Muscle of arm (tissue), 12 donors: ENCODE results near the gene CXCL17. TPM values are rescaled to one million over a fixed set of nuclear protein-coding genes. Genes with fewer than 3 reads are reported as not detected.
A peak's percentile ranks its signal among the peaks of the same experiment; 100 is the strongest.

Experiments
- DNase-seq: peaks from one replicate; pipeline ENCODE4 v3.0.0-alpha.2; 2013
- polyA plus RNA-seq, 12 donors: library from polyadenylated mRNA; unstranded; fragments of 120-200 nt; gene quantifications; one replicate each; pipeline ENCODE4 v1.2.1, GENCODE V29; 2013; ENCODE audit not compliant: insufficient read length in 12 of 12

CXCL17 gene
- polyA plus RNA-seq, 12 donors, result 1.5 to 3.2 (median 2.0) TPM; not detected in 9

DNA sequence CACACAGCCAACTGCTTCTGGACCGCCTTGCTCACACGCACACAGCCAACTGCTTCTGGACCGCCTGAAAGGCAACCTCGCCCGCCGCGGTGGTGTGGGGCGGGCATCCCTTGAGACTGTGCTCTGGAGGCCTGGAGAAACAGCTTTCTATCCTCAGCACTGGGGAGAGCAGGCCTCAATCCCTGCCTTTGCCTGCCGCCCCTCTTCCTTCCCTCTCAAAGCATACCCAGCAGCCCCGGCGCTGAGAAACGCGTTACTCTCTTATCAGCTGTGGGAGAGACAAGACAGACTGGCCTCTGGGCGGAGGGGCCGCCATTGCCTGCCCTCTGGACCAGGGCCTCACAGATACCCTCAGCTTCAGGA, 18.4 kb downstream of the CXCL17 start:
- DNase-seq, result no peak

DNA sequence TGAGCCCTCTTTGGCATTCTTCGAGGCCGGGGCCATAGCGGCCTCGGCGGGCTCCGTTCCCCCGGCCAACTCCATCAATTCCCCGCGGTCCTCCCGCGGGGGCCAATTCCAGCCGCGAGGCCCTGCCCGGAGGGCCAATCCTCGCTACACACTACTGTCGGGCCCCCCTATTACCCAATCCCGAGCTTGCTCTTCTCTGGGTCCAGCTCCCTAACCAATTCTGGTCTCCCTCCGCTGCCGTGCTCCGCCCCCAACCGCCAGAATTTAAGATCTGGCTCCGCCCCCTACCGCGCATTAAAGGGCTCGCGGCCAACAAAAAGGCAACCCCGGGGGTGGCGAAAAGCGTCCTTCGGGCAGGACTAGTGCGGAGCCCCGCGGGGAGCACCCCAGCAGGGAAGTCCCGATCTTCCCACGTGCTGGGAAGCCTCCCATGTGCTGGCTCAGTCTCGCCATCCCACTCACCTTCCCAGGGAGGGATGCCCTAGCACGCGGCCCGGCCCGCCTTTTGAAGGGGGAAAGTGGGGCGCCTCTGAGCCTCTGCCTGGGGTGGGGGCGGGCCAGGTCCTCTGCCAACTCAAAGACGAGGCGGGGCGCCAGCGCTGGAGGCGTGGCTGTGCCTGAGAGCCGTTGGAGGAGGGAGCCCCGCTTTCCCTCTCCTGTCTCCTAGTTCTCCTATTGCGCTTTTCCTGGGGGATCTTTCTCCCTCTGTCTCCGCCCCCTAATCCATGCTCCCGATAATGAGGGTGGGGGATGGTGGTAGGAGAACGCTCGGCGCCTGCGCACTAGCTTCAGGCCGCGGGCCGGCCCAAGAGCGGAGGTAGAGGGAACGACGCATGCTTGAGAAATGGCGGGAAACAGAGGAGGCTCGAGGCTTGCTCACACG, 19.0 kb downstream of the CXCL17 start:
- peak; percentile 87 for DNase-seq

DNA sequence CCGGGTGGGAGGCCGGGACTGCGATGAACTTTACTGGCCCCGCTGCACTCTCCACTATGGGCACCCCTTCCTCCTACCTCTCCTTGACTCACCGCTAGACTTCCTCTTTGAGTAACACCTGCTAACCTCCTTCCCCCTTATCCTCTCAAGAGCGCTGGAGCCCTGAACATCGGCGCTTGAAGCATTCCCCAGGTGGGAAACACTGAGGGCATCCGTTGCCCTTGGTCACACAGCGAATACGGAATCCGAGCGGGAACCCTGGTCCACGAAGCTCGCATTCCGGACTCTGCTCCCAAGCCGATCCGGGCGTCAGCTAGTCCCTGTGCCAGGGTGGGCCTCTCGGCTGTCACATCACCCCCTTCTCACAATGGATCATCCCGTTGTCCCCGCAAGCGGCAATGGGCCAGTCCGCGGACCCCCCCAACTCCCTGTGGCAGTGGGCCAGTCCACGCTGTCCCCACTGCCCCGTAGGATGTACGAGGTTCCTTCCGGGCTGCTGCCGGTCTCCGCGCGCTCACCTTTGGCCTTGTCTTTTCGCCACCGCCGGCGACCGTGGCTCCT, 19.8 kb downstream of the CXCL17 start:
- peak; percentile 43 for DNase-seq

DNA sequence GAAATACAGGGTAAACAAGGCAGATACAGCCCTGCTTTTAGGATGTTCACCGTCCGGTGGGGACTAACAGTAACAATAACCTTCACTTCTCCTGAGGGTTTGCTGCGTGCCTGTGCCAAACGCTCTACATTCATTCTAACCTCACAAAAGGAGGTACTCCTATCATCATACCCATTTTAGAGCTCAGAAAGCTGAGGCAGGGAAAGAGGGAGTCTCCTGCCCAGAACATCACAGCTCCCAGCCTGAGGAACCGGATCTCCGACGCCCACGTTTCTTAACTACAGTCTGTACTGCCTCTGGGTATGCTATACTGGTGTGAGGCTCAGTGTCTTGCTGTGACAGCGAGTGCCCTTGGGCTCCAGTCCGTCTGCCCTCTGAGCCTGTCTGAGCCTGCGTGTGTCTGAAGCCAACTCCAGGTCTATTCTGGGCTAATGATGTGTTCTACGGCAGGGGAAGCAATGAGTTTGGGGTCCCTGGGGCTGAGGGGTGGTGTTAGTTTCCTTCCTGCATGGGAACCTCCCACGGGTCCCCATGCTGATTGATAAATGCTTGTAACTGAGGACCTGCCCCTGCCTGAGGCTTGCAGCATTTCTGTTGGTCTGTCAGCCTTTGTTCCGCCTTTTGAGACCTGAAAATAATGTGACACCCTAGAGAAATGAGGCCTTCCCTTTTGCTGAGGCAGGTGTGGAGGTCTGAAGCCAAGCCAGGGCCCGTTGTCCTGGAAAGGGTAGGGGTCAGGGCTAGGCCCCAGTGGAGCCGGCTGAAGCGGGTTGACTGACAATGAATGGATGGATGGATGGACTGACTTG, 20.4 kb downstream of the CXCL17 start:
- DNase-seq, result no peak

DNA sequence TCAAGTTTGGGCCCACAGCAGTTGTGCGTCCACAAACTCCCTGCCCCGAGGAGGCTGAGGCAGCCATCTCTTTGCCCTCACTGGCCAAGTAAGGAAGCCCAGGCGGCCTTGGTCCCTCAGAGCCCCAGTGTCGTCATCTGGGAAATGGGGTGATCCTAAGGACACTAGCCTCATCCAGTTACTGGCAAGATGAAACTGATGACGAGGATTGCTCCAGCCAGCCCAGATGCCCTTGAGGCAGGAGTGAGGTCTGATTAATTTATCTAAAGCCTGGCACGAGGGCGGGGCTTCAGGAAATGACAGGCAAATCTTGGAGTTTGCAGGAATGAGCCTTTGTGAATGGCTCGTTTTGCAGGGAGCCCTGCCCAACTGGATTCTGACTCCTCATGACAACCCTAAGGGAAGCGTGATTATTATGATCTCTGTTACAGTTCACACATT, 21.1 kb downstream of the CXCL17 start:
- DNase-seq, result no peak

DNA sequence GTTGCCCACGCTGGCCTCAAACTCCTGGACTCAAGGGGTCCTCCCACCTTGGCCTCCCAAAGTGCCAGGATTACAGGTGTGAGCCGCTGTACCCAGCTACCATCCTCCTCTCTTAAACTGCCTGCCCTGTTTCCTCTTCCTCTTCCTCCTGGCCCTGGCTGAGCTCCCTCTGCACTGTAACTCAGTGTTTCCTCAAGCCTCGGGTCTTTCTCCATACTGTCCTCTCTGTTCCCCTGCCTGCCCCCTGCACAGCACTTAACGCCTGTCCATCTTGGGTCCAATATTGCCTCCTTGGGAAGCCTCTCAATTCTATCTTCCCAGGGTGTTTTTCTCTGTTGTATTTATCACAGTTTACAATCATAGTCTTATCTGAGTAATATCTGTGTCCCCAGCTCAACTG, 21.6 kb downstream of the CXCL17 start:
- DNase-seq, result no peak

DNA sequence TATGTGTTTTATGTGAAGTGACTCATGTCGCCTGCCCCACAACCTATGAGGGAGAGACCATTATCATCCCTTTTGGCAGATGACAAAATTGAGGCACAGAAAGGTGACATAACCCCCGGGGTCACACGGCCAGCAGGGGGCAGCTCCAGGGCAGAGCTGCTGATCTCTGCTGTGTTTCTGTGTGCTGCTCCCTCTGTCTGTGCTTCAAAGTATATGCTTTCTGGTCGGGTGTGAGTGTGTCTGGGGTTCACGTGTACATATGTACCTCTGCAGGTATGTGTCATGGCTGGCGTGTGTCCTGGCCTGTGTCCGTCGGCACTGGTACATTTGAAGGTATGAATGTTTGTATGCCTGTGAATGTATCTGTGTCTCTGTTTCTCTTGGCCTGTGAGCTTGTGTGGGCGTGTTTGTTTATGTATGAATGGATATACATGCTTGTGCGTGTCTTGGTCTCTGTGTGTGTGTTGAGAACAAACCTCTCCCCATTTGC, 22.6 kb downstream of the CXCL17 start:
- no peak for DNase-seq

DNA sequence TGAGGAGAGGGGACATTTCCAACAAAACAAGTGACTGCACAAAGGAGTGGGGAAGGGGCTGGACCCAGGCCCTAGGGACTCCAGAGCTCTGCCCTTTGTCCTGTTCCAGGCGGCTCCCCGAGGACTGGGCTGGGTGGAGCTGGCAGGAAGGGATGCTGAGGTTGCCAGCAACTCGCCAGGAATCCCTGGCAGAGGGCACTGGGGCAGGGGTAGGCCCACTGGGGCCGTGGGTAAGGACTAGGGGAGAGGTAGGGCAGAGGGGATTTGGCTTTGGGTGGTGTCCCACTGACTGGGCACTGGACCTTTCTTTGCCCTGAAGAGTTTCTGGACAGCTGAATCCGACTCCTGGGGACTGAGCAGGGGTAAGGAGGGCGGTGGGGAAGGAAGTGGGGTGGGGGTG, 23.4 kb downstream of the CXCL17 start:
- DNase-seq, result no peak

DNA sequence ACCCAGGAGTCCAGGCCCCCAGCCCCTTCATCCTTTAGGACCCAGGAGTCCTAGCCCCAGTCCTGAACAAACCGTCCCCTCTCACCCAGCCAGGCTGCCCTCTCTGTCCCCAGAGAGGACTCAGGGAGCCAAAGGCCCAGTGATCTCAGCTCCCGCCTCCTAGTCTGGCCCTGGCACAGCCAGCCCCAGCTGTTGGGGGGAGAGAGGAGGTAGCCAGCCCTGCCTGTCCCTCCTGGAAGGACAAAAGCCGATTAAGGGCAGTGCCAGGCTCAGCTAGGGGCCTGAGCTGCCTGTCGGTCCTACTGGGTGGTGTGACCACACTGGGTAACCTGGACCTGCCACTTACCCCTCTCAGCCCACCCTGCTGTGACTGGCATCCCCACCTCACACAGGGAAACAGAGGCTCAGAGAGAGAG, 30.1 kb downstream of the CXCL17 start:
- DNase-seq, result no peak

DNA sequence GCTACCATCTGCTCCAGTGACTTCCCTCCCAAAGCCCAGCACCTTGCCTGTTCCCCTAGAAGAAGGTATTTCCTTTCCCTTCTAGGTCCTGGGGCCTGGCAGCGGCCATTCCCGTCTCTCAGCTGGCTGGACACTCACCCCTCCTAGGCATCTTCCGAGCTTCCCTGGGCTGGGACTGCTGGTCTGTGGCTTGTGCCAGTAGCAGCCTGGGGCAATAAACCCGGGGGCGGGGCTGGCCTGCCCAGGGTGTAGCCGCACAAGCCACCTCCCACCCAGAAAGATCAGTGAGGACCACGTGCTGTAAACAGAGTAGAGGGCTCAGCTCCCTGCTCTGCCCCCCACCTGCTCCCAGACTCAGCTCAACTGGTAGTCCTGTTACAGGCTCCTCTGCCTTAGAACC, 30.5 kb downstream of the CXCL17 start:
- DNase-seq, result no peak

DNA sequence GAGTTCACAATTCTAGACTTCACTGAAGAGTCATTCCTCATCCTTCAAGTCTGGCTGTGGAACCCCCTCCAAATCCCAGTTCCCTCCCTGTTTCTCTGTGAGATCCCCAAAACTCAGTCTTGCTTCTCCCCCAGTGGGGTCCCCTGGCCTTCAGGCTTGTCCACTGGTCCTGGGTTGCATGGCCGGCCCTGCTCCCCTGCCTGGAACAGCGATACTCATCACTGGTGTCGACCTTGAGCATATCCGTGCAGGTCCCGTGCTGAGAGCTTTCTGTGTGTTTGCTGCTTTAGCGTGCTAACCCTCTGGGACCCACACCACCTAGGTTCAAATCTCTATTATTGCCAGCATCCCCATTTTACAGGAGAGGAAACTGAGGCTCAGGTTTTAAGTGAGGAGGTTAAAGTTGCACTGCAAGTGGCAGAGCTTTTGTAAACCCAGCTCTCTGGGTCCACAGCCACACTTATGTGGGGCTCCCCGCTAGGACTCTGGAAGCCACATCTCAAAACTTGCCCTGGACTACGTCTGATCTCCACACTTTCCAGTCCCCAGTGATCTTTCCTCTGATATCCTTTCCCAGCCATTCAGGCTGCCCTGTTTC, 31.1 kb downstream of the CXCL17 start:
- DNase-seq, result no peak

DNA sequence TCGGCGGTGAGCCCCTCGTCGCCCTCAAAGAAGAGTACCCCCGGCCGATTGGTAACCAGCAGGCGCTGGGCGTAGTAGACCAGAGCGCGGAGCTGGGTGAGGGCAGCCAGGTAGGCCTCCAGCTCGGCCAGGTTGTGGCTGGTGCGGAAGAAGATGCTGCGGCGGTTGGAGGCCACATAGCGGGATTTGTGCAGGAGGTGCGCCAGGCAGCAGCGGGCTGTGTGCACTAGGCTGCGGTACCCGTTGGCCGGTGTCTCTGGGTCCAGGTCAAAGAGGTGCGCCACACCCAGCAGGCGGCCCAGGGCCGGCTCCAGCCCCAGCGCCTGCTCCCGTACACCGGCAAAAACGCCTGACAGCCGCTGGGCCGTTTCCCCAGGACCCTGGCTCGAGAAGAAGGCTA, 32.4 kb downstream of the CXCL17 start:
- DNase-seq, result no peak

DNA sequence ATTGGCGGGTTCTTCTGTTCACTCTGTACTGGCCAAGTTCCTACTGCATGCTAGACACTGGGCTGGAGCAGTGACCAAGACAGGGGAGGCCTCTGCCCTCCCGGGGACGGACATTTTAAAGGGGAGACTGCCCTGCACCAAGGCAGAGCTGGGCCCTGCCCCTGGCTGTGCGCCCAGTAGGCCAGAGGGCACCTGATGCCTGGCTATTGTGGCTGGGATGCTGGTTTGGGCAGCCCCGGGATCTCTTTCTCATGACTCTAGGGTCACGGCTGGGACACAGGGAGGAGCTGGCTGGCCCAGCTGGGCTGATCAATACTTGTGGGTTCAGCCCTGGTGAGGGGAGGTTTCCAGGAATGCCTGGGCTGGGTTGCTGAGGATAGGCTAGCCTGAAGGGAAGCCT, 33.3 kb downstream of the CXCL17 start:
- no peak for DNase-seq

DNA sequence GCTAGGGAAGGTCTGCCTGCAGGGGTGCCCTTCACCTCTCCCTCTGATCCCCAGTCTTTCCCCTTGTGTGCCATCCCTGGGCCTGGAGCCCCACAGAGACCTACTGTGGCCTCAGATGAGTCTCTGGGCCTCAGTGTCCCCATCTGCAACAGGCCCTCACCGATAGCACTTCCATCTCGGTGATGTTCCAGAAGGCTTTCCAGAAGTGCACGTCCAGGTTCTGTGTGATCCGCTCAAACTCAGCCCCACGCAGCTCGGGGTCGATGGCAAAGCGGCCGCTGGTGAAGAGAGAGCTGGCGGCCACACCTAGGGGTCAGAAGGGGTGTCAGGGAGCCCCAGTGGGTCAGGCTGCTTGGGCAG, 35.0 kb downstream of the CXCL17 start:
- DNase-seq, result no peak

DNA sequence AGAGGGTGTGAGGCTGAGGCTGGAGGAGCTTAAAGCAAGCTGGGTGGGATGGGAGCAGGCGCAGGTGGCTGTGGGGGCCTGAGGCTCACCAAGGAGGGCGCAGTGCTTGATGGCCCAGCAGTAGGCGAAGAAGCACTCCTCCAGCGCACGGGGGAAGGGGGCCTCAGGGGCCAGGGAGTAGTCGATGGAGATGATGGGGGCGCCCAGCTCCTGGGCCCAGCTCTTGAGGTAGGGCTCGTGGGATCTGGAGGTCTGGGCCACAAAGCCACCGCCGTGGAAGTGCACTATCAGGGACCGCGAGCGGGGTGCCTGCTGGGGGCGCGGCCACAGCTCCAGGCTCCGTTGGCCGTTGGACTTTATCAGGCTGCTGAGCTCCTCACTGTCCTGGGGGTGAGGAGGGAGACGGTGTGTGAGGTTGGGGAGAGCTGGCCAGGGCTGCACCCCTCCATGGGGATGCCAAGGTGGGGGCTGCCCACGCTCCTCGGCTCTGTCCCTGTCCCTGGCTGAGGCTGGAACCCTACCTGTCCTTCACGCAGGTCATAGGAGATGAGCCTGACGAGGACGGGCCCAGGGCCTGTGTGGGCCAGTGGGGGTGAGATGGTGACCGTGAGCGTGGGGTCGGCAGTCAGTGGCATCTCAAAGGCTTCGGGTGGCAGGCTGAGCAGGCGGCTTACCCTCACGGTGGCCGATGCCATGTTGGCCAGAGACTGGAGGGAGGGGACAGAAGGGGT, 35.5 kb downstream of the CXCL17 start:
- no peak for DNase-seq

DNA sequence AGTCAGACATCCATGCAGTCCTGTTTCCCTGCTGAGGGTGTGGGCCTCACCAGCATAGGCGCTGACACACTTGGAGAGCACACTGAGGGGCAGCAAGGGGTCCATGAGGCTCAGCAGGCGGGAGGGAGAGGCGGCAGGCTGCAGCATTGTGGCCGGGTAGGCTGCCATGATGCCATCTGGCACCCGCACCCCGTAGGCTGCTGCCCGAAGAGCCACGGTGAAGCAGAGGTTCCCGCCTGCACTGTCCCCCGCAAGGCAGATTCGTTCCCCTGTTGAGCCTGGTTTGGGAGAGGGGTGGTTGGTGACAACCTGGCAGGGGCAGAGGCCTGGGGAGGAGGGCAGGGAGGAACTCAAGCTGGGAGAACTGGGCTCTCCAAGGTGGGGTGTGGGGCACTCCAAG, 36.6 kb downstream of the CXCL17 start:
- no peak for DNase-seq

DNA sequence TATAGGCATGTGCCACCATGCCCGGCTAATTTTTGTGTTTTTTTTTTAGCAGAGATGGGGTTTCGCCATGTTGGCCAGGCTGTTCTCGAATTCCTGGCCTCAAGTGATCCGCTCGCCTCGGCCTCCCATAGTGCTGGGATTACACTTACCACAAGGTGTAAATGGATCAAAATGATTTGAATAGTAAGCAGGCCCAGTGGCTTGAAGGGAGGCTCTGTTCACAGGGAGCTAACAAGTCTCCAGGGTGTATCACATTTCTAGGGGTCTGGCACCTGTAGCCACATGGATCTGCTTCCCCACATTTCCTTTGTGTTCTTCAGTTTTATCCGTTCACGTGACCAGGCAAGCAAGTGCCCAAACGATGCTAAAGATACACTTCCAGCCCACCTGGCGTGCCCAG, 39.2 kb downstream of the CXCL17 start:
- no peak for DNase-seq

DNA sequence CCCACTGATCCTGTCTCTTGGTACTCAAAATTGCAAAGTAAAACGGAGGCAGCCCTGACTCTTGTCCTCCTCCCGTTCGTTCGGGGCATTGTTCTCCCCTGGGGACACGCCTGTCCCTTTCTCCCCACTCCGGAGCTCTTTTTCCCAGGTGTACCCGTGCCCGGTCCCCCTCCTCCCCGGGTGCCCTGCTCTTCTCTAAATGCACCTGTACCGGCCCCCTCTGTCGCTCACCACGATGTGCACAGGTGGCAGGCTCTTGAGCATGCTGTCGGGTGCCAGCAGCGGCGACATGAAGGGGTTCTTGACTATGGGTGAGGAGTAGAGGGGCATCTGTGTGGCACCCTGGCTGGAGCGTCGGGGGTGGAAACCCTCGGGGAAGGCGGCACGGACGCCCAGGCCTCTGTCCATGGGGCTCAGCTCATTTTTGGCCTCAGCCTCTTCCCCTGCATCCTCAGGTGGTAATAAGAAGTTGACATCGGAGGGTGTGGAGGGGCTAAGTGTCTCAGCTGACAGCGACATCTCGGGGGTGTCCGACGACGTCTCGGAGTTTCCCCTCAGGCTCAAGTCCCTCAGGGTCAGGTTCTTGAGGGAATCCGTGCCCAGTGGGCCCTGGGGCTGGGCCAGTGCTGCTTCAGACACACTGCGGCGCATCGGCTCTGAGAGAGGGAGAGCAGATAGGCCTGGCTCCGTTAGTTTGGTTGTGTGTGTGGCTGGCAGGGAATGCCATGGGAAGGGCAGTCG, 40.2 kb downstream of the CXCL17 start:
- no peak for DNase-seq

DNA sequence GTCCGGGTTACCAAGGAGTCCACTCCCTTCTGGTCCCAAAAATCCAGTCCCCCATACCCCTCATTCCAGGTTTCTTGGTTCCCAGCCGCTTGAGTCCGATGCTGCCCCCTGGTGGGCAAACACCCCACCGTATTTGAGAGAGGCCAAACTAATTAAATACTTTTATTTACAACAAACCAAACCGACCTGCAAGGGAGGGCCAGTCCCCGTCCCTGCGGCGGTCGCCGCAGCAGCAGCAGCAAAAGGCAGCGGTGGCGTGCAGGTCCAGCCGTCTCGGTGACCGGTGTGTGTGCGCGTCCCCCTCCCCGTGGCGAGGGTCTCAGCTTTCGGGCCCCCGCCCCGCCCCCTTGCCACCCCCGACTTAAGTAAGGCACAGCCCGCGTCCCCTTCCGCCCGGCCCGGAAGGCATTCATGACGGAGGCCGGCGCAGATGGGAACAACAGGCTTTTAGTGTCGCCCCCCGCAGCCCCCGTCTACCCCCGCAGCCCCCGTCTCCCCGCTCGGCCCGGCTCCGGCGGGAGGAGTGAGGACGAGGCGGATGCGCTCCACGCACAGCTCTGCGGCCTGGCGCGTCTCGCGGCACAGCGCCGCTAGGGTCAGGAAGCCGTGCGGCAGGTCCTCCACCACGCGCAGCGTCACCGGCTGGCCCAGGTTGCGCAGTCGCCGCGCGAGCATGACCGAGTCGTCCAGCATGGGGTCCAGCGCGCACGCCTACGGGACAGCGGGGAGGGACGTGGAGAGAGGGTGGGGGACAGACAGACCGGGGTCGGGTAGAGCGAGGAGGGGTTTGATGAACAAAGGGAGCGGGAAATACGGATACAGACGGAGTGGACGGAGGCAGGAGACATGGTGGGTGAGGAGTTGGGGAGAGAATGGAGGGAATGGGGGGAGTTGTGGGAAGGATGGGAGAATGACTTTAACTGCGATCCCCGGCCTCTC, 41.1 kb downstream of the CXCL17 start:
- peak; percentile 86 for DNase-seq

DNA sequence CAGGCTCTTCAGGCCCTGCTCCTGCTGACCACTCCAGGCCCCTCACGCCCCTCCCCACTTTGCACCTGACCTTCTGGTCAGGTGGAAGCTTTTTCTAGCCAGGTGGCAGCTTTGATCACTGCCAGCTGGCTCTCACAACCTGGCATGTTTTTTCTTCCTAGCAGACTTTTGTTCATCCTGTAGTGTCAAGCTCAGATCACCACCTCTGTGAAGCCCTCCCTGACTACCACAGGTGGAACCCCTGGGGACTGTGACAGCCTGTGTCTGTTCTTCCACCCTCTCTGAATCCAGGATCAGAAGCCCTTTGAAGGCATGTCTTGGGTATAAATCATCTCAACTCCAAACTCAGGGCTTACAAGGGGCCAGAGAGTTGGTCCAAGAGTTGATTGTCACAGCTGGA, 42.3 kb downstream of the CXCL17 start:
- no peak for DNase-seq
